GM18508 (cell line): ENCODE data around the gene ZBTB8A.

Experiments used
- ATAC-seq: cut with Tn5 transposase; IDR thresholded peaks from one replicate; pipeline ENCODE4 v1.9.1; 2021; ENCODE audit warnings: moderate number of reproducible peaks; ENCODE audit not compliant: insufficient read depth, unreplicated experiment

ZBTB8A gene

DNA sequence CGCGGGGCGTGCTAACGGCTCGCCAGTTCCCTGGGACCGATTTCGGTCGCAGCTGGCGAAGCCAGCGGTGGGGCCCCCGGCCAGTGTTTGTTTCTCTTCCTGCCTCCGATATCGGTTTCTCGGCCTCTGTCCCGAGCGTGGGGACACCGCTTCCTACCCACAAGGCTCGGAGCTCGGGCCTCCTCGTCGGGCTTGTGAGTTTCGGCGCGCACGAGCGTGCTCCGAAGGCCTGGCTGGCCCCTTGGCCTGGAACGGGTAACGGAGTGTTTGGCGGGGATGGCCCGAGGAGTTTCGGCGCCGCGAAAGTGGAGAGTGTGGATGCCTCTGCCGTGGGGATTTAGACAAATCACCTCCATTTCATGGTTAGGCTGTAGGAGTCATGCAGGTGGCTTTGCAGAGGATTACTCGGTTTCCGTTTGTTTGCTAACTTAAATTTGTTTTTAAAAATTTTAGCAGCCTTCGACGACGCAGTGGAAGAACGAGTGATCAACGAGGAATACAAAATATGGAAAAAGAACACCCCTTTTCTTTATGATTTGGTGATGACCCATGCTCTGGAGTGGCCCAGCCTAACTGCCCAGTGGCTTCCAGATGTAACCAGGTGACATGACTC lies 112.3 kb downstream of the ZBTB8A start:
- no peak for ATAC-seq

GRCh38 chr1:32652244-32652962 lies 113.2 kb downstream of the ZBTB8A start:
- no peak for ATAC-seq
